NT2/D1 (cell line): ENCODE data around the gene ZNF800.

Experiments
- DNase-seq: peaks from one replicate; pipeline ENCODE4 v3.0.0-alpha.2; 2011; ENCODE audit warnings: low read depth, low spot score
- H3K27me3 ChIP-seq: 2 replicates; pipeline ENCODE4 v1.6.0; 2011; ENCODE audit warnings: mild to moderate bottlenecking; ENCODE audit not compliant: insufficient read length, insufficient read depth
- H3K36me3 ChIP-seq: 2 replicates; pipeline ENCODE4 v1.6.1; 2011; ENCODE audit warnings: mild to moderate bottlenecking, low read length, mixed read lengths; ENCODE audit not compliant: insufficient read depth, insufficient read length
- H3K4me1 ChIP-seq: 2 replicates; pipeline ENCODE4 v1.5.1; 2011; ENCODE audit not compliant: insufficient read depth, insufficient read length
- H3K4me3 ChIP-seq: 2 replicates; pipeline ENCODE4 v1.5.1; 2011; ENCODE audit warnings: low read depth; ENCODE audit not compliant: insufficient read length
- H3K9ac ChIP-seq: 2 replicates; pipeline ENCODE4 v1.6.0; 2011; ENCODE audit warnings: low read depth; ENCODE audit not compliant: insufficient read length
- H3K9me3 ChIP-seq: 2 replicates; pipeline ENCODE4 v1.5.1; 2011; ENCODE audit warnings: mild to moderate bottlenecking, low read length; ENCODE audit not compliant: insufficient read depth
- SUZ12 ChIP-seq: IDR thresholded peaks from 2 replicates; pipeline ENCODE4 v1.6.1; 2011; ENCODE audit not compliant: insufficient read length, insufficient read depth; ENCODE audit errors: extremely low read depth
- YY1 ChIP-seq: IDR thresholded peaks from 2 replicates; pipeline ENCODE4 v1.6.1; 2011; ENCODE audit not compliant: insufficient read length, insufficient read depth
- ZNF274 ChIP-seq: IDR thresholded peaks from 2 replicates; pipeline ENCODE4 v1.6.1; 2011; ENCODE audit warnings: mild to moderate bottlenecking, low read depth, low read length

Gene ZNF800

GRCh38 chr7:127347567-127348246, 44.8 kb downstream of the ZNF800 start:
- no peaks in the 10 kb centered on the region for H3K4me1 ChIP-seq
- DNase-seq, result peak; percentile 57
- H3K9me3 ChIP-seq, result peaks cover 6% of the 10 kb centered on the region
- H3K27me3 ChIP-seq, result peaks cover 34% of the 10 kb centered on the region
- no peaks in the 10 kb centered on the region for H3K36me3 ChIP-seq
- no peak for TF ChIP-seq ZNF274
- no peak for TF ChIP-seq YY1
- no peak for TF ChIP-seq SUZ12
- H3K4me3 ChIP-seq, result peak overlapping the region; percentile 28
- H3K9ac ChIP-seq, result peak overlapping the region; percentile 42

- H3K4me1 ChIP-seq, result no peaks in the 10 kb centered on the region
- no peaks in the 10 kb centered on the region for H3K36me3 ChIP-seq
- H3K9ac ChIP-seq, result no peak overlapping the region
- no peak for TF ChIP-seq SUZ12
- TF ChIP-seq YY1, result no peak
- TF ChIP-seq ZNF274, result no peak
- peaks cover 6% of the 10 kb centered on the region for H3K9me3 ChIP-seq
- H3K27me3 ChIP-seq, result peaks cover 34% of the 10 kb centered on the region
- DNase-seq, result no peak
- no peak overlapping the region for H3K4me3 ChIP-seq
These were observed 45.8 kb downstream of the ZNF800 start for GRCh38 chr7:127346575-127347256.

DNA sequence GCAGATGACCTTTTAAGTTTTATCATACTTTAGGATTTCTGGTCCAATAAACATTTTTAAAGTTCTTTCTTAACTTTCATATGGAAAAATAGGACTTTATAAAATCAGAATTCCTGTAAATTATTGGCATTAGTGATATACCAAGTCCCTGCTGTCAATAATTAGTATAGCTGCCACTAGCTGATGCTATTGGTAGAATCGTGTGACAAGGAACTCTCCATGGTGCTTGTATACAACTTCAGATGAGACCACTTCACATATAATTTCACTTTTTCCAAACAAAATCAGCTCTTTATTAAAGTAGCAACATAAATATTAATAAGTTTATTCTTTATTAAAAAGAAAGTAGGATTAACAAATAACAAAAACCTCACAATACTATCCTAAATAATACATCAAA, 49.9 kb downstream of the ZNF800 start:
- Histone ChIP-seq H3K4me1 (no peaks in the 10 kb centered on the region), H3K27me3 (peaks cover 20% of the 10 kb centered on the region), H3K4me3 (no peak overlapping the region), H3K36me3 (no peaks in the 10 kb centered on the region), H3K9ac (no peak overlapping the region), H3K9me3 (peaks cover 6% of the 10 kb centered on the region)
- no peak for DNase-seq
- TF ChIP-seq YY1 (no peak), SUZ12 (no peak), ZNF274 (no peak)

DNA sequence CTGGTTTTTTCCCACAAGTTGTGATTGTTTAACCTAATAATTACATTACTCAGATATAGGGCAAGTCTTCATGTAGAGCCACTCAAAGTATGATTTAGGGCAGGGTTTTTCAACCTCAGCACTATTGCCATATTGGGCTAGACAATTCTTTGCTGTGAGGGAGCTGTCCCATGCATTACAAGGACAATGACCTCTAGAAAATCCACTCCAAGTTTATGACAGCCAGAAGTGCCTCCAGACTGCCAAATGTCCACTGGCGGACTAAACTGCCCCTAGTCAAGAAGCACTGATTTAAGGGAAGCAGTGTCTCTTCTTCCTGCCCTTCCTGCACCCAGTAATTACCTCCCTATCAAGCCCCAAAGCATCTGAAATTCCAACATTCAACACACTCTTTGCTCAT, 54.4 kb downstream of the ZNF800 start:
- no peak overlapping the region for H3K9ac ChIP-seq
- no peaks in the 10 kb centered on the region for H3K4me1 ChIP-seq
- no peaks in the 10 kb centered on the region for H3K36me3 ChIP-seq
- no peak for TF ChIP-seq SUZ12
- no peaks in the 10 kb centered on the region for H3K27me3 ChIP-seq
- no peak overlapping the region for H3K4me3 ChIP-seq
- H3K9me3 ChIP-seq, result no peaks in the 10 kb centered on the region; the same call in 1 of the 2 replicates
- no peak for DNase-seq

- H3K4me1 ChIP-seq, result no peaks in the 10 kb centered on the region
- TF ChIP-seq ZNF274 (no peak), YY1 (no peak), SUZ12 (no peak)
- H3K36me3 ChIP-seq, result no peaks in the 10 kb centered on the region
- no peaks in the 10 kb centered on the region; the same call in 1 of the 2 replicates for H3K9me3 ChIP-seq
- H3K4me3 ChIP-seq, result no peak overlapping the region
- DNase-seq, result no peak
- no peak overlapping the region for H3K9ac ChIP-seq
- no peaks in the 10 kb centered on the region for H3K27me3 ChIP-seq
These were observed 54.9 kb downstream of the ZNF800 start for GRCh38 chr7:127337581-127337980.

DNA sequence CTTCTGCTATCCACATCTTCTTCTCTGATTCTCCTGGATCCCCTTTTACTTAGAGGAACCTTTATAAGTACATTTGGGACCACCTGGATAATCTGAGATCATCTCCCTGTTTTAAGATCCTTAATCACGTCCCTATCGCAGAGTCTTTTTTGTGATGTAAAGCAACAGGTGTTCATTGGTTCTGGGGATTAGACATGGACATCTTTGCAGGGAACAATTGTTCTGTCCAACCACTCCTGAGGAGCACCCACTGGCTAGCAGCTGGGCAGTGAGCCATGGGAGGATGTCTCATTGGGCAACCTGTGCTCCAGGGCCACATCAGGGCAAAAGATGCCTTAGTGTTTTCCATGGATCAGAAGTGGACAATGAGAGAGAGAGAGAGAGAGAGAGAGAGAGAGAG, 56.0 kb downstream of the ZNF800 start:
- Histone ChIP-seq H3K9ac (no peak overlapping the region), H3K9me3 (no peaks in the 10 kb centered on the region)

GRCh38 chr7:127332880-127333279, 59.6 kb downstream of the ZNF800 start:
- H3K4me3 ChIP-seq, result no peak overlapping the region
- no peaks in the 10 kb centered on the region for H3K36me3 ChIP-seq
- H3K27me3 ChIP-seq, result no peaks in the 10 kb centered on the region
- H3K9ac ChIP-seq, result no peak overlapping the region
- DNase-seq, result no peak
- no peaks in the 10 kb centered on the region for H3K9me3 ChIP-seq
- no peak for TF ChIP-seq YY1
- no peak for TF ChIP-seq SUZ12
- TF ChIP-seq ZNF274, result no peak
- no peaks in the 10 kb centered on the region for H3K4me1 ChIP-seq

More for the DNA sequence above, 56.0 kb downstream of the ZNF800 start:
- Histone ChIP-seq H3K36me3 (no peaks in the 10 kb centered on the region), H3K4me3 (no peak overlapping the region), H3K4me1 (no peaks in the 10 kb centered on the region), H3K27me3 (no peaks in the 10 kb centered on the region)
- TF ChIP-seq YY1 (no peak), SUZ12 (no peak), ZNF274 (no peak)
- no peak for DNase-seq
